SJSA1 (cell line): ENCODE results near the gene USP4. TPM values are rescaled to one million over a fixed set of nuclear protein-coding genes. Genes with fewer than 3 reads are reported as not detected.
"Not testable (repeated sequence)": the region's sequence is repeated elsewhere in the genome, so short reads cannot be mapped to it uniquely, and the experiment has no call there.

Experiments
- DNase-seq, 2 experiments: peaks; one replicate each; pipeline ENCODE4 v3.0.0-alpha.2; 2015 to 2020; ENCODE audit warnings: low spot score in 2 of 2, low read depth in 1 of 2
- H3K27ac ChIP-seq: fragments of 250-450 bp; sonication (Bioruptor Pico); 2 replicates; pipeline ENCODE4 v1.5.1; 2020; ENCODE audit warnings: mild to moderate bottlenecking, moderate library complexity
- H3K27me3 ChIP-seq: fragments of 250-450 bp; sonication (Bioruptor Pico); replicated peaks from 2 replicates; pipeline ENCODE4 v1.5.1; 2020; ENCODE audit warnings: mild to moderate bottlenecking, moderate library complexity
- H3K36me3 ChIP-seq: fragments of 250-450 bp; sonication (Bioruptor Pico); 2 replicates; pipeline ENCODE4 v1.5.1; 2020; ENCODE audit warnings: mild to moderate bottlenecking
- H3K4me1 ChIP-seq: fragments of 250-450 bp; sonication (Bioruptor Pico); replicated peaks from 2 replicates; pipeline ENCODE4 v1.6.1; 2021; ENCODE audit warnings: mild to moderate bottlenecking
- H3K4me3 ChIP-seq: fragments of 250-450 bp; sonication (Bioruptor Pico); 2 replicates; pipeline ENCODE4 v1.5.1; 2020; ENCODE audit warnings: mild to moderate bottlenecking
- H3K9me3 ChIP-seq: fragments of 250-450 bp; sonication (Bioruptor Pico); replicated peaks from 2 replicates; pipeline ENCODE4 v1.5.1; 2020; ENCODE audit warnings: mild to moderate bottlenecking
- total RNA-seq: library from RNA; depleted of rRNA; stranded (reverse); fragments of >200 nt; shearing (Covaris generic); gene quantifications from 2 replicates; pipeline ENCODE4 v1.2.3, GENCODE V29; 2014

The USP4 gene
- total RNA-seq, 1 experiment from 2014 or later = 11.5 TPM

- no peaks in the 10 kb centered on the region for H3K4me1 ChIP-seq
- no peaks in the 10 kb centered on the region for H3K9me3 ChIP-seq
- H3K36me3 ChIP-seq = no peaks in the 10 kb centered on the region
- no peak overlapping the region for H3K4me3 ChIP-seq
- DNase-seq = no peak
- no peak overlapping the region for H3K27ac ChIP-seq
- H3K27me3 ChIP-seq = no peaks in the 10 kb centered on the region
These were observed 73.3 kb downstream of the USP4 start for GRCh38 chr3:49266410-49267095.

GRCh38 chr3:49265661-49266386 lies 74.0 kb downstream of the USP4 start:
- Histone ChIP-seq H3K4me3 (no peak overlapping the region), H3K27me3 (no peaks in the 10 kb centered on the region), H3K27ac (no peak overlapping the region), H3K9me3 (no peaks in the 10 kb centered on the region), H3K4me1 (no peaks in the 10 kb centered on the region), H3K36me3 (no peaks in the 10 kb centered on the region)
- no peak for DNase-seq

DNA sequence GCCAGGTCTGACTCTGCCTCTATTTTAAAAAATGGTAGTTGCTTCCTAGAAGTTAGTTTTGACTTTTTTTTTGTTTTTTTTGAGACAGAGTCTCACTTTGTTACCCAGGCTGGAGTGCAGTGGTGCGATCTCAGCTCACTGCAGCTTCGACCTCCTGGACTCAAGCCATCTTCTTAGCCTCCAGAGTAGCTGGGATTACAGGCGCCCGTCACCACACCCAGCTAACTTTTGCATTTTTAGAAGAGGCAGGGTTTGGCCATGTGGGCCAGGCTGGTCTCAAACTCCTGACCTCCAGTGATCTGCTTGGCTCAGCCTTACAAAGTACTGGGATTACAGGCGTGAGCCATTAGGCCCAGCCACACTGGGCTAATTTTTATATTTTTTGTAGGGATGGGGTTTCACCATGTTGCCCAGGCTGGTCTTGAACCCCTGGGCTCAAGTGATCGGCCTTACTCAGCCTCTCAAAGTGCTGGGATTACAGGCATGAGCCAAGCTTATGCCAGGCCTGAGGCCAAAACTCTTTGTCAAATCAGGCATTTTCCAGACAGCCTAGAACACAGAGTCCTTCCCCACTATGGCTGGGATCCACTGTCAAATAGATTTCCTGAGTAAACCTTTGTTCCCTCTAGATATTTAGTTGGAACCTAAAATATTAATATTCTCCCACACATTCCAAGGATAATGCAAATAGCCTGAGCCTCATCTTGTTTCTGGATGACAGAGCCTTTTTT lies 76.5 kb downstream of the USP4 start:
- Histone ChIP-seq H3K36me3 (no peaks in the 10 kb centered on the region), H3K27ac (no peak overlapping the region), H3K4me1 (no peaks in the 10 kb centered on the region), H3K27me3 (no peaks in the 10 kb centered on the region), H3K4me3 (no peak overlapping the region), H3K9me3 (no peaks in the 10 kb centered on the region)
- no peak for DNase-seq

- Histone ChIP-seq H3K4me3 (no peak overlapping the region), H3K36me3 (no peaks in the 10 kb centered on the region), H3K27ac (no peak overlapping the region), H3K27me3 (no peaks in the 10 kb centered on the region), H3K4me1 (no peaks in the 10 kb centered on the region), H3K9me3 (no peaks in the 10 kb centered on the region)
- DNase-seq = no peak
These were observed 79.0 kb downstream of the USP4 start for GRCh38 chr3:49260806-49261324.

GRCh38 chr3:49257187-49257586 lies 82.7 kb downstream of the USP4 start:
- no peak for DNase-seq
- no peaks in the 10 kb centered on the region for H3K9me3 ChIP-seq
- H3K4me1 ChIP-seq = no peaks in the 10 kb centered on the region
- no peaks in the 10 kb centered on the region for H3K27me3 ChIP-seq
- H3K36me3 ChIP-seq = no peaks in the 10 kb centered on the region
- no peak overlapping the region for H3K4me3 ChIP-seq
- no peak overlapping the region for H3K27ac ChIP-seq

GRCh38 chr3:49255718-49256511 lies 83.9 kb downstream of the USP4 start:
- Histone ChIP-seq H3K9me3 (no peaks in the 10 kb centered on the region), H3K27me3 (no peaks in the 10 kb centered on the region), H3K4me3 (no peak overlapping the region), H3K4me1 (no peaks in the 10 kb centered on the region), H3K36me3 (no peaks in the 10 kb centered on the region), H3K27ac (no peak overlapping the region)
- no peak for DNase-seq

GRCh38 chr3:49255112-49255511 lies 84.7 kb downstream of the USP4 start:
- Histone ChIP-seq H3K9me3 (no peaks in the 10 kb centered on the region), H3K27me3 (no peaks in the 10 kb centered on the region), H3K4me1 (no peaks in the 10 kb centered on the region), H3K36me3 (no peaks in the 10 kb centered on the region), H3K4me3 (no peak overlapping the region), H3K27ac (no peak overlapping the region)
- DNase-seq = no peak

DNA sequence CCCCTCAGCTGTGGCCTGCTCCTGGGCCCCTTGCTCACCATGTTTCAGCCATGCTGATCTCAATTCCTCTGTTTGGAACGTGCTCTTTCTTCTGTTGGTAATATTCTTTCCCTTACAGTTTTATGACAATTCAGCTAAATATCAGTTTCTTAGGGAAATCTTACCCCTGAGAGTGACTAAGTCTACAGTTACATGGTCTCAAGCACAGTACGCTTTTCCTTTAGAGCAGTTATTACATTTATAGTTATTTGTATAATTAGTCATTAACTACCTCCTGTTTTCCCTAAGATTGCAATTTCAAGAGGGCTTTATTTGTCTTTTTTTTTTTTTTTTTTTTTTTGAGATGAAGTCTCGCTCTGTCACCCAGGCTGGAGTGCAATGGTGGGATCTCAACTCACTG lies 86.3 kb downstream of the USP4 start:
- H3K4me3 ChIP-seq = no peak overlapping the region
- H3K4me1 ChIP-seq = peaks cover 2% of the 10 kb centered on the region; the same call in 1 of the 2 replicates
- DNase-seq = no peak
- H3K27ac ChIP-seq = no peak overlapping the region
- H3K36me3 ChIP-seq = no peaks in the 10 kb centered on the region
- H3K9me3 ChIP-seq = no peaks in the 10 kb centered on the region
- H3K27me3 ChIP-seq = no peaks in the 10 kb centered on the region

GRCh38 chr3:49248840-49249227 lies 91.0 kb downstream of the USP4 start:
- H3K9me3 ChIP-seq = no peaks in the 10 kb centered on the region
- H3K27ac ChIP-seq = no peak overlapping the region
- peaks cover 7% of the 10 kb centered on the region; the same call in 1 of the 2 replicates for H3K4me1 ChIP-seq
- no peak overlapping the region for H3K4me3 ChIP-seq
- DNase-seq = no peak
- no peaks in the 10 kb centered on the region for H3K36me3 ChIP-seq
- no peaks in the 10 kb centered on the region for H3K27me3 ChIP-seq

DNA sequence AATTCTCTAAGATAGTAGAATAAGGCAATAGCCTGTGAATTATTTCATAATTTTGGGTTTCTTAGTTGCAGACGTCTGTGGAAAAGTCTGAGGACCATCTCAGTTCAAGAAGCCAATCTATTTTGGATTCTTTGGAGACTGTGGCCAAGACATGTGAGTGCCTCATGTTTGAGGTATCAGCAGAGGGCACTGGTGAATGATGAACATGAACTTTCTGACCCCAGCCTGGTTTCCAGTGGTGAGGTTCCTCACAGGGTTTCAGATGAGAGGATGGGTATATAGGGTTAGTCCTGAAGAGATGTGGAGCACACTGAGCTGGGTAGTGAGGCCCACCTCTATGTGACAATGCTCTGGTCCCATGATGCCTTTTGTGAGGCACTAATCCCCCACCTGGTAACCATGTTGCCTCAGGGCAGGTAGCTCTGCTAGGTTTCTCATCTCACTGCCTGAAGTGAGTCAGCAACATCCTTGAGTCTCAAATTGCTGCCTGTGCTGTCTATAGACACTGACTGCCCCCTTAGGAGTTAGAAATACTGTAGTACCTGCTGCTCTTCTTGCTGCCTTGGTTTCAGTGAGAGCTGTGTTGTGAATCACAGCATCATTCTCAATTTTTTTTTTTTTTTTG lies 95.2 kb downstream of the USP4 start:
- DNase-seq = no peak
- Histone ChIP-seq H3K27me3 (no peaks in the 10 kb centered on the region), H3K9me3 (no peaks in the 10 kb centered on the region), H3K4me3 (no peak overlapping the region), H3K27ac (no peak overlapping the region), H3K36me3 (no peaks in the 10 kb centered on the region), H3K4me1 (peaks cover 7% of the 10 kb centered on the region; the same call in 1 of the 2 replicates)

GRCh38 chr3:49240091-49240490 lies 99.8 kb downstream of the USP4 start:
- not testable (repeated sequence) for H3K27me3 ChIP-seq, H3K27ac ChIP-seq, H3K9me3 ChIP-seq, DNase-seq, H3K4me3 ChIP-seq, H3K4me1 ChIP-seq, H3K36me3 ChIP-seq

- no peaks in the 10 kb centered on the region for H3K36me3 ChIP-seq
- H3K9me3 ChIP-seq = peaks cover 8% of the 10 kb centered on the region
- no peak overlapping the region for H3K27ac ChIP-seq
- H3K4me3 ChIP-seq = no peak overlapping the region
- H3K4me1 ChIP-seq = no peaks in the 10 kb centered on the region
- H3K27me3 ChIP-seq = no peaks in the 10 kb centered on the region
- no peak for DNase-seq
These were observed 101.4 kb downstream of the USP4 start for GRCh38 chr3:49238274-49239127.
